Measurements from ENCODE around the gene MST1.

The MST1 gene

GRCh38 chr3:49689046-49689907 lies at the start of gene MST1, which contains the start of gene RNF123:
Gene MST1, minus strand, starts transcription at chr3:49689474. Its CDS starts 783 bp downstream, at chr3:49688691.
Gene RNF123, plus strand, starts transcription at chr3:49689557. Its CDS starts 1,609 bp downstream, at chr3:49691166.
- TF ChIP-seq YY1 (IDR thresholded peaks at IDR 0.05; ENCODE audit: low read depth) (no peak; the same call in 1 of the 2 replicates), TAF1 (IDR thresholded peaks at IDR 0.05; ENCODE audit: low read depth) (peak; percentile 72), CREB1 (IDR thresholded peaks at IDR 0.05; ENCODE audit: low read depth) (no peak), FOXM1 (IDR thresholded peaks at IDR 0.05; ENCODE audit: borderline replicate concordance, low read depth) (0 out of 2 replicates have a peak, but pooled peaks have one; percentile 20), TCF12 (IDR thresholded peaks at IDR 0.05; ENCODE audit: low read depth) (no peak), TEAD4 (IDR thresholded peaks at IDR 0.05) (no peak; the same call in 1 of the 2 replicates), NFIC (IDR thresholded peaks at IDR 0.05) (peak; percentile 46; the same call in 1 of the 2 replicates), CEBPB (IDR thresholded peaks at IDR 0.05) (no peak), ZBTB7A (IDR thresholded peaks at IDR 0.05; ENCODE audit: low read depth) (0 out of 2 replicates have a peak, but pooled peaks have one; percentile 20), EP300 (IDR thresholded peaks at IDR 0.05; ENCODE audit: borderline replicate concordance) (0 out of 2 replicates have a peak, but pooled peaks have one; percentile 11), EGR1 (IDR thresholded peaks at IDR 0.05) (no peak), RAD21 (IDR thresholded peaks at IDR 0.05; ENCODE audit: low read depth) (no peak)
- TF ChIP-seq, protein P1, sequence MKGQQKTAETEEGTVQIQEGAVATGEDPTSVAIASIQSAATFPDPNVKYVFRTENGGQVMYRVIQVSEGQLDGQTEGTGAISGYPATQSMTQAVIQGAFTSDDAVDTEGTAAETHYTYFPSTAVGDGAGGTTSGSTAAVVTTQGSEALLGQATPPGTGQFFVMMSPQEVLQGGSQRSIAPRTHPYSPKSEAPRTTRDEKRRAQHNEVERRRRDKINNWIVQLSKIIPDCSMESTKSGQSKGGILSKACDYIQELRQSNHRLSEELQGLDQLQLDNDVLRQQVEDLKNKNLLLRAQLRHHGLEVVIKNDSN (IDR thresholded peaks at IDR 0.05): no peak
- TF ChIP-seq, protein P2, sequence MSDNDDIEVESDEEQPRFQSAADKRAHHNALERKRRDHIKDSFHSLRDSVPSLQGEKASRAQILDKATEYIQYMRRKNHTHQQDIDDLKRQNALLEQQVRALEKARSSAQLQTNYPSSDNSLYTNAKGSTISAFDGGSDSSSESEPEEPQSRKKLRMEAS (IDR thresholded peaks at IDR 0.05): peak; percentile 68
- TF ChIP-seq, protein P3, sequence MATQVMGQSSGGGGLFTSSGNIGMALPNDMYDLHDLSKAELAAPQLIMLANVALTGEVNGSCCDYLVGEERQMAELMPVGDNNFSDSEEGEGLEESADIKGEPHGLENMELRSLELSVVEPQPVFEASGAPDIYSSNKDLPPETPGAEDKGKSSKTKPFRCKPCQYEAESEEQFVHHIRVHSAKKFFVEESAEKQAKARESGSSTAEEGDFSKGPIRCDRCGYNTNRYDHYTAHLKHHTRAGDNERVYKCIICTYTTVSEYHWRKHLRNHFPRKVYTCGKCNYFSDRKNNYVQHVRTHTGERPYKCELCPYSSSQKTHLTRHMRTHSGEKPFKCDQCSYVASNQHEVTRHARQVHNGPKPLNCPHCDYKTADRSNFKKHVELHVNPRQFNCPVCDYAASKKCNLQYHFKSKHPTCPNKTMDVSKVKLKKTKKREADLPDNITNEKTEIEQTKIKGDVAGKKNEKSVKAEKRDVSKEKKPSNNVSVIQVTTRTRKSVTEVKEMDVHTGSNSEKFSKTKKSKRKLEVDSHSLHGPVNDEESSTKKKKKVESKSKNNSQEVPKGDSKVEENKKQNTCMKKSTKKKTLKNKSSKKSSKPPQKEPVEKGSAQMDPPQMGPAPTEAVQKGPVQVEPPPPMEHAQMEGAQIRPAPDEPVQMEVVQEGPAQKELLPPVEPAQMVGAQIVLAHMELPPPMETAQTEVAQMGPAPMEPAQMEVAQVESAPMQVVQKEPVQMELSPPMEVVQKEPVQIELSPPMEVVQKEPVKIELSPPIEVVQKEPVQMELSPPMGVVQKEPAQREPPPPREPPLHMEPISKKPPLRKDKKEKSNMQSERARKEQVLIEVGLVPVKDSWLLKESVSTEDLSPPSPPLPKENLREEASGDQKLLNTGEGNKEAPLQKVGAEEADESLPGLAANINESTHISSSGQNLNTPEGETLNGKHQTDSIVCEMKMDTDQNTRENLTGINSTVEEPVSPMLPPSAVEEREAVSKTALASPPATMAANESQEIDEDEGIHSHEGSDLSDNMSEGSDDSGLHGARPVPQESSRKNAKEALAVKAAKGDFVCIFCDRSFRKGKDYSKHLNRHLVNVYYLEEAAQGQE (IDR thresholded peaks at IDR 0.05; ENCODE audit: low read depth): 0 out of 2 replicates have a peak, but pooled peaks have one; percentile 4

DNA sequence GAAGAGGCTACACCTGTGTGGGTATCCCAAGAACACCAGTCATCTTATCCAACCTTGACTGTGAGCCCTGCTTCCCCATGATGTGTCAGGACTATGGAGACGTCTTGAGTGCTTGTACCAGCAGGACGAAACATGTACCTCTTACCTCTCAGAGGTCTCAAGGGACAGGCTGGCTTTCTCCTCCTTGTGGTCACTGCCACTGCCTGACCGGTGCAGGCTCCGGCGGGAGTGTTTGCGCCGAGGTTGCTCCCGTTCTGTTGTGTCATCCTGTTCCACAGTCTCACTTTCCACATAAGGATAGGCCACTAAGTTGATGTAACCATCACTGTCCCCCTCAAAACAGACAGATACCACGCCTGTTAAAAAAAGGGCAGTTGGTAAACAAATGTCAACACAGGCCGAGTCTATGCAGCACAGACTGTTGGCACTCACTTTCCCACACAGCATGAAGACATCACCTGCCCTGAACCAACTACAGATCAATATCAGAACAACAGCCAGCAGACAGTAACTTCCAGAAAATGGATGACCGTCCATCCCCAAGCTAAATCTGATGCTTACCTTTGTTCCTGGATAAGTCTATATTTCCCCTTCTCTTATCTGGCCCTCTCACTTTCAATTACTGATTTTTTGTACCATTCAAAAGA lies 48.9 kb upstream of the MST1 start:
- TF ChIP-seq TCF12 (IDR thresholded peaks at IDR 0.05; ENCODE audit: low read depth) (no peak), EP300 (IDR thresholded peaks at IDR 0.05; ENCODE audit: borderline replicate concordance) (no peak), CREB1 (IDR thresholded peaks at IDR 0.05; ENCODE audit: low read depth) (no peak), YY1 (IDR thresholded peaks at IDR 0.05; ENCODE audit: low read depth) (no peak), NFIC (IDR thresholded peaks at IDR 0.05) (no peak), TAF1 (IDR thresholded peaks at IDR 0.05; ENCODE audit: low read depth) (no peak), TEAD4 (IDR thresholded peaks at IDR 0.05) (no peak)
- TF ChIP-seq, protein P3 (IDR thresholded peaks at IDR 0.05; ENCODE audit: low read depth): no peak

- TF ChIP-seq EGR1 (IDR thresholded peaks at IDR 0.05) (no peak), RAD21 (IDR thresholded peaks at IDR 0.05; ENCODE audit: low read depth) (no peak)
- TF ChIP-seq, protein P3 (IDR thresholded peaks at IDR 0.05; ENCODE audit: low read depth): no peak
These were observed 45.5 kb upstream of the MST1 start for GRCh38 chr3:49734752-49735151.

DNA sequence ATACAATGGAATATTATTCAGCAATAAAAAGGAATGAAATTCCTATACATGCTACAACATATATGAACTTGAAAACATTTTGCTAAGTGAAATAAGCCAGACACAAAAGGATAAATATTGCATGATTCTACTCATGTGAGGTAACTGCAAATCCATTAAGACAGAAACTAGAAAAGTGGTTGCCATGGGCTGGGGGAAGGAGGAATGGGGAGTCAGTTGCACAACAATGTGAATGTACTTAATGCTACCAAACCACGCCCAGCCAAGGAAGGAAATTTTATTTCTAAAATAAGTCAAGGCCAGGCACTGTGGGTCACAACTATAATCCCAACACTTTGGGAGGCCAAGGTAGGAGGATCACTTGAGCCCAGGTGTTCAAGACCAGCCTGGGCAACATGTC lies 44.3 kb upstream of the MST1 start:
- TF ChIP-seq ZBTB7A (IDR thresholded peaks at IDR 0.05; ENCODE audit: low read depth) (no peak), TAF1 (IDR thresholded peaks at IDR 0.05; ENCODE audit: low read depth) (no peak), TCF12 (IDR thresholded peaks at IDR 0.05; ENCODE audit: low read depth) (no peak), NFIC (IDR thresholded peaks at IDR 0.05) (no peak), EP300 (IDR thresholded peaks at IDR 0.05; ENCODE audit: borderline replicate concordance) (no peak), EGR1 (IDR thresholded peaks at IDR 0.05) (no peak)
- TF ChIP-seq, protein P2 (IDR thresholded peaks at IDR 0.05): no peak
- TF ChIP-seq, protein P1 (IDR thresholded peaks at IDR 0.05): no peak
- TF ChIP-seq, protein P3 (IDR thresholded peaks at IDR 0.05; ENCODE audit: low read depth): no peak

All from Ishikawa (cell line).